Activated CD8-positive, alpha-beta T cell treated with anti-CD3 and anti-CD28 coated beads for 36 hours (primary cell): ENCODE measurements around the gene CEP170. TPM values are rescaled to one million over a fixed set of nuclear protein-coding genes. Genes with fewer than 3 reads are reported as not detected.

Experiments
- ATAC-seq: fragments of 200-7000 bp; cut with Tn5 transposase; one replicate; pipeline ENCODE4 v1.10.0; 2021; ENCODE audit warnings: mild to moderate bottlenecking, moderate library complexity
- CTCF ChIA-PET: fragments of 350-600 bp; sonication (Branson Sonifier 250); formaldehyde crosslinking; loops from one replicate; lab custom pipeline; 2021; ENCODE audit warnings: antibody characterized with exemption; lab: Charles Lee
- POLR2A ChIA-PET: fragments of 350-600 bp; sonication (Branson Sonifier 250); formaldehyde crosslinking; loops from one replicate; lab custom pipeline; 2021; ENCODE audit warnings: antibody characterized with exemption; lab: Charles Lee
- DNase-seq: peaks from one replicate; pipeline ENCODE4 v3.0.0-alpha.2; 2020
- H3K27ac Mint-ChIP-seq: one replicate; pipeline ENCODE4 v1.8.0; 2021; ENCODE audit warnings: mild to moderate bottlenecking, mixed read lengths
- H3K27me3 Mint-ChIP-seq: one replicate; pipeline ENCODE4 v1.8.0; 2021; ENCODE audit warnings: mixed read lengths
- H3K36me3 Mint-ChIP-seq: one replicate; pipeline ENCODE4 v1.8.0; 2021; ENCODE audit warnings: low read depth, mixed read lengths
- H3K4me1 Mint-ChIP-seq: one replicate; pipeline ENCODE4 v1.8.0; 2021; ENCODE audit warnings: low read depth, mixed read lengths
- H3K4me3 Mint-ChIP-seq: one replicate; pipeline ENCODE4 v1.8.0; 2021; ENCODE audit warnings: mild to moderate bottlenecking, moderate library complexity, mixed read lengths
- H3K9me3 Mint-ChIP-seq: one replicate; pipeline ENCODE4 v1.8.0; 2021; ENCODE audit warnings: mixed read lengths
- CTCF ChIP-seq: fragments of 200-600 bp; IDR thresholded peaks from one replicate; pipeline ENCODE4 v1.8.0; 2022; ENCODE audit warnings: antibody characterized with exemption, mild to moderate bottlenecking
- intact Hi-C: fragments of 100-400 bp; cut with micrococcal nuclease; formaldehyde crosslinking; loops from one replicate; pipeline ENCODE4 v1.10.0; 2022
- total RNA-seq, 2 experiments: library from RNA; stranded (reverse); gene quantifications; one replicate each; pipeline ENCODE4 v1.2.3, GENCODE V29; 2021

The CEP170 gene
- total RNA-seq, 2 experiments from 2014 or later = 37.5 to 45.7 TPM

GRCh38 chr1:243233908-243234307 lies 21.2 kb downstream of the CEP170 start:
- H3K4me3 Mint-ChIP-seq = no peak overlapping the region
- DNase-seq = no peak
- no peak for TF ChIP-seq CTCF
- ATAC-seq = no peak
- no peaks in the 10 kb centered on the region for H3K27me3 Mint-ChIP-seq
- H3K36me3 Mint-ChIP-seq = peaks cover 50% of the 10 kb centered on the region
- POLR2A ChIA-PET = interaction anchor here (0.6 to 3.6 kb wide), 3 partner anchors 9 to 25 kb away, joined by 3 to 12 read pairs (median 5); no protein-coding TSS in a partner anchor
- H3K4me1 Mint-ChIP-seq = peaks cover 8% of the 10 kb centered on the region
- CTCF ChIA-PET = interaction anchor here (1.8 kb wide), 1 partner anchor 19 kb away, joined by 5 read pairs; no protein-coding TSS in a partner anchor
- no peak overlapping the region for H3K27ac Mint-ChIP-seq
- H3K9me3 Mint-ChIP-seq = peaks cover 25% of the 10 kb centered on the region
- intact Hi-C loops = no loop called here

GRCh38 chr1:243230914-243231313 lies 24.2 kb downstream of the CEP170 start:
- TF ChIP-seq CTCF = no peak
- intact Hi-C loops = no loop called here
- CTCF ChIA-PET = interaction anchor here (0.6 kb wide), 1 partner anchor 27 kb away, joined by 3 read pairs; no protein-coding TSS in a partner anchor

GRCh38 chr1:243229526-243229925 lies 25.6 kb downstream of the CEP170 start:
- ChIA-PET POLR2A (no interaction called here), CTCF (no interaction called here)
- Mint-ChIP-seq H3K9me3 (peaks cover 25% of the 10 kb centered on the region), H3K27ac (no peak overlapping the region), H3K4me3 (no peak overlapping the region), H3K36me3 (peaks cover 41% of the 10 kb centered on the region), H3K4me1 (peaks cover 5% of the 10 kb centered on the region), H3K27me3 (no peaks in the 10 kb centered on the region)
- intact Hi-C loops = no loop called here
- TF ChIP-seq CTCF = no peak
- DNase-seq (no peak), ATAC-seq (no peak)

More at GRCh38 chr1:243230914-243231313, 24.2 kb downstream of the CEP170 start:
- no peak for DNase-seq
- no peak overlapping the region for H3K4me3 Mint-ChIP-seq
- peak; percentile 39 for ATAC-seq
- no peak overlapping the region for H3K27ac Mint-ChIP-seq
- POLR2A ChIA-PET = no interaction called here
- peaks cover 5% of the 10 kb centered on the region for H3K4me1 Mint-ChIP-seq
- no peaks in the 10 kb centered on the region for H3K27me3 Mint-ChIP-seq
- peaks cover 25% of the 10 kb centered on the region for H3K9me3 Mint-ChIP-seq
- H3K36me3 Mint-ChIP-seq = peaks cover 47% of the 10 kb centered on the region

GRCh38 chr1:243227622-243228021 lies 27.5 kb downstream of the CEP170 start:
- ATAC-seq (no peak), DNase-seq (no peak)
- ChIA-PET POLR2A (no interaction called here), CTCF (no interaction called here)
- no peaks in the 10 kb centered on the region for H3K27me3 Mint-ChIP-seq
- H3K36me3 Mint-ChIP-seq = peaks cover 41% of the 10 kb centered on the region
- no peak for TF ChIP-seq CTCF
- H3K4me3 Mint-ChIP-seq = no peak overlapping the region
- H3K4me1 Mint-ChIP-seq = peaks cover 5% of the 10 kb centered on the region
- H3K9me3 Mint-ChIP-seq = peaks cover 21% of the 10 kb centered on the region
- intact Hi-C loops = no loop called here
- no peak overlapping the region for H3K27ac Mint-ChIP-seq

GRCh38 chr1:243218059-243218458 lies 37.0 kb downstream of the CEP170 start:
- no peaks in the 10 kb centered on the region for H3K27me3 Mint-ChIP-seq
- no peaks in the 10 kb centered on the region for H3K9me3 Mint-ChIP-seq
- peaks cover 48% of the 10 kb centered on the region for H3K36me3 Mint-ChIP-seq
- no peak overlapping the region for H3K27ac Mint-ChIP-seq
- CTCF ChIA-PET = no interaction called here
- no peak for ATAC-seq
- intact Hi-C loops = no loop called here
- H3K4me3 Mint-ChIP-seq = no peak overlapping the region
- POLR2A ChIA-PET = no interaction called here
- no peak for TF ChIP-seq CTCF
- H3K4me1 Mint-ChIP-seq = no peaks in the 10 kb centered on the region
- DNase-seq = no peak
